Renal cortex interstitium (tissue), 11 donors: ENCODE data around the gene SMKR1. TPM values are rescaled to one million over a fixed set of nuclear protein-coding genes. Genes with fewer than 3 reads are reported as not detected.
"Not testable (repeated sequence)": the region's sequence is repeated elsewhere in the genome, so short reads cannot be mapped to it uniquely, and the experiment has no call there.

Source experiments
- DNase-seq, 11 donors: peaks; one replicate each; pipeline ENCODE4 v3.0.0-alpha.2; 2013; ENCODE audit warnings: low read depth in 9 of 11, low spot score in 4 of 11; ENCODE audit errors: extremely low read depth in 1 of 11
- polyA plus RNA-seq, 3 donors: library from polyadenylated mRNA; unstranded; fragments of 120-200 nt; gene quantifications; one replicate each; pipeline ENCODE4 v1.2.1, GENCODE V29; 2013; ENCODE audit not compliant: insufficient read length in 3 of 3

Gene SMKR1
- polyA plus RNA-seq, 3 donors = 2.4 to 3.4 (median 2.5) TPM

- DNase-seq = not testable (repeated sequence)
Observed at GRCh38 chr7:129476398-129476797, 25.9 kb upstream of the SMKR1 start.

- DNase-seq = no peak
Observed at GRCh38 chr7:129479831-129480230, 22.5 kb upstream of the SMKR1 start.

- DNase-seq = no peak
Observed at GRCh38 chr7:129480674-129481363, 21.5 kb upstream of the SMKR1 start.

GRCh38 chr7:129481376-129481775, 21.0 kb upstream of the SMKR1 start:
- DNase-seq = not testable (repeated sequence)

GRCh38 chr7:129482781-129483180, 19.6 kb upstream of the SMKR1 start:
- DNase-seq = no peak

- DNase-seq = no peak
Observed at GRCh38 chr7:129489491-129489890, 12.8 kb upstream of the SMKR1 start.

GRCh38 chr7:129492391-129492790, 9.9 kb upstream of the SMKR1 start:
- no peak for DNase-seq

GRCh38 chr7:129493555-129493954, 8.8 kb upstream of the SMKR1 start:
- no peak for DNase-seq

GRCh38 chr7:129494041-129494440, 8.3 kb upstream of the SMKR1 start:
- DNase-seq = no peak

GRCh38 chr7:129495987-129496386, 6.3 kb upstream of the SMKR1 start:
- no peak for DNase-seq

- no peak for DNase-seq
Observed at GRCh38 chr7:129496653-129497052, 5.7 kb upstream of the SMKR1 start.

GRCh38 chr7:129497156-129497555, 5.2 kb upstream of the SMKR1 start:
- no peak for DNase-seq

GRCh38 chr7:129498021-129498420, 4.3 kb upstream of the SMKR1 start:
- DNase-seq = no peak

GRCh38 chr7:129499999-129500398, 2.3 kb upstream of the SMKR1 start:
- no peak for DNase-seq

- no peak for DNase-seq
Observed at GRCh38 chr7:129502708-129503685, 666 bp downstream of the SMKR1 start.

GRCh38 chr7:129503725-129504124, 1.4 kb downstream of the SMKR1 start:
- DNase-seq = no peak

GRCh38 chr7:129512192-129512591, 9.9 kb downstream of the SMKR1 start:
- no peak for DNase-seq

- DNase-seq = no peak
Observed at GRCh38 chr7:129513546-129513945, 11.2 kb downstream of the SMKR1 start.

GRCh38 chr7:129514683-129515082, 12.4 kb downstream of the SMKR1 start:
- no peak for DNase-seq

GRCh38 chr7:129515381-129515780, 13.1 kb downstream of the SMKR1 start:
- no peak for DNase-seq
